ENCODE data around the gene TACC2. TPM values are rescaled to one million over a fixed set of nuclear protein-coding genes. Genes with fewer than 3 reads are reported as not detected.
"Not testable (repeated sequence)": the region's sequence is repeated elsewhere in the genome, so short reads cannot be mapped to it uniquely, and the experiment has no call there.

The TACC2 gene
- total RNA-seq, 1 donor from 2014 or later = 22.0 TPM

DNA sequence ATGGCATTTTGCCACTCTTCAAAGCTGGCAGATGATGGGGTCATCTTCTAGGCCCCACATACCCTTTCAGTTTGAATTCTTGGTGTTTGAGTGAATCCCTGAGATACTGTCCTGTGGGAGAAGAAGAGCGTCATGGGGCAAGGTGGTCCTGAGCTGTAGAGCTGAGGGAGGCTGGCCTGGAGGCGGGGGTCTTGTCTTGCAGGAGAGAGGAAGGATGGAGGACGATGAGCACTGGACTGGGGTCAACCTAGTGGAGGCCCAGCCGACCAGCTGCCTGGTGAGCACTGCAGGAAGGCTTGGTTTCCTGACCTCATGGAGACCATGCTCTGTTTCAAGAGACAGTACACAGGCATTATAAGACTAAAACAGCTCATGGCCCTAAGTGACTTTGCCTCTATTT, 114.6 kb downstream of the TACC2 start:
- H3K9ac ChIP-seq (ENCODE audit: low read length) = no peak overlapping the region
- peaks cover under 1% of the 10 kb centered on the region for H3K27me3 ChIP-seq (ENCODE audit: insufficient read depth, low read length)
- Mint-ChIP-seq H3K36me3 (ENCODE audit: low read depth, unreplicated experiment) (no peaks in the 10 kb centered on the region), H3K4me3 (ENCODE audit: unreplicated experiment) (no peak overlapping the region), H3K27ac (ENCODE audit: unreplicated experiment) (no peak overlapping the region), H3K9me3 (ENCODE audit: unreplicated experiment) (no peaks in the 10 kb centered on the region), H3K27me3 (ENCODE audit: low read depth, unreplicated experiment) (peaks cover 22% of the 10 kb centered on the region), H3K4me1 (ENCODE audit: low read depth, unreplicated experiment) (peaks cover 8% of the 10 kb centered on the region)
- DNase-seq (ENCODE audit: low read depth) = no peak
- no peak overlapping the region for H3K4me2 ChIP-seq (ENCODE audit: low read length)
- no peaks in the 10 kb centered on the region for H3K9me3 ChIP-seq (ENCODE audit: insufficient read depth, low read depth, low read length)
- no peak overlapping the region for H2AFZ ChIP-seq (ENCODE audit: low read depth, low read length)
- no peaks in the 10 kb centered on the region for H4K20me1 ChIP-seq (ENCODE audit: insufficient read depth, low read length)
- H3K79me2 ChIP-seq (ENCODE audit: insufficient read depth, low read length) = no peaks in the 10 kb centered on the region
- no peaks in the 10 kb centered on the region for H3K36me3 ChIP-seq (ENCODE audit: insufficient read depth, low read length)
- H3K4me3 ChIP-seq (ENCODE audit: insufficient read depth, low read depth, low read length) = no peak overlapping the region
- no peak for FAIRE-seq
- no peak overlapping the region for H3K27ac ChIP-seq (ENCODE audit: low read depth, low read length)
- no peaks in the 10 kb centered on the region for H3K4me1 ChIP-seq (ENCODE audit: insufficient read depth, low read length)
- TF ChIP-seq EZH2 (IDR thresholded peaks at IDR 0.05; ENCODE audit: insufficient read depth, low read length) = no peak
- TF ChIP-seq, protein P1, sequence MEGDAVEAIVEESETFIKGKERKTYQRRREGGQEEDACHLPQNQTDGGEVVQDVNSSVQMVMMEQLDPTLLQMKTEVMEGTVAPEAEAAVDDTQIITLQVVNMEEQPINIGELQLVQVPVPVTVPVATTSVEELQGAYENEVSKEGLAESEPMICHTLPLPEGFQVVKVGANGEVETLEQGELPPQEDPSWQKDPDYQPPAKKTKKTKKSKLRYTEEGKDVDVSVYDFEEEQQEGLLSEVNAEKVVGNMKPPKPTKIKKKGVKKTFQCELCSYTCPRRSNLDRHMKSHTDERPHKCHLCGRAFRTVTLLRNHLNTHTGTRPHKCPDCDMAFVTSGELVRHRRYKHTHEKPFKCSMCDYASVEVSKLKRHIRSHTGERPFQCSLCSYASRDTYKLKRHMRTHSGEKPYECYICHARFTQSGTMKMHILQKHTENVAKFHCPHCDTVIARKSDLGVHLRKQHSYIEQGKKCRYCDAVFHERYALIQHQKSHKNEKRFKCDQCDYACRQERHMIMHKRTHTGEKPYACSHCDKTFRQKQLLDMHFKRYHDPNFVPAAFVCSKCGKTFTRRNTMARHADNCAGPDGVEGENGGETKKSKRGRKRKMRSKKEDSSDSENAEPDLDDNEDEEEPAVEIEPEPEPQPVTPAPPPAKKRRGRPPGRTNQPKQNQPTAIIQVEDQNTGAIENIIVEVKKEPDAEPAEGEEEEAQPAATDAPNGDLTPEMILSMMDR (IDR thresholded peaks at IDR 0.05; ENCODE audit: insufficient read depth, low read depth, low read length) = no peak

DNA sequence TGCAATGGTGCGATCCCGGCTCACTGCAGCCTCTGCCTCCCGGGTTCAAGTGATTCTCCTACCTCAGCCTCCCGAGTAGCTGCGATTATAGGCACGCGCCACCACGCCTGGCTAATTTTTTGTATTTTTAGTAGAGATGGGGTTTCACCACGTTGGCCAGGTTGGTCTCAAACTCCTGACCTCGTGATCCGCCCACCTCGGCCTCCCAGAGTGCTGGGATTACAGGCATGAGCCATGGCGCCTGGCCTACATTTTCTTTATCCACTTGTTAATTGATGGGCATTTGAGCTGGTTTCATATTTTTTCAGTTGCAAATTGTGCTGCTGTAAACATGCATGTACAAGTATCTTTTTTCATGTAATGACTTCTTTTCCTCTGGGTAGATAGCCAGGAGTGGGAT, 119.8 kb downstream of the TACC2 start:
- H3K36me3 ChIP-seq (ENCODE audit: insufficient read depth, low read length); H3K4me3 Mint-ChIP-seq (ENCODE audit: unreplicated experiment); H3K36me3 Mint-ChIP-seq (ENCODE audit: low read depth, unreplicated experiment); H3K4me1 Mint-ChIP-seq (ENCODE audit: low read depth, unreplicated experiment); H3K4me1 ChIP-seq (ENCODE audit: insufficient read depth, low read length); H3K27ac Mint-ChIP-seq (ENCODE audit: unreplicated experiment); H3K4me3 ChIP-seq (ENCODE audit: insufficient read depth, low read depth, low read length); H3K27ac ChIP-seq (ENCODE audit: low read depth, low read length); H3K27me3 ChIP-seq (ENCODE audit: insufficient read depth, low read length); H3K9me3 Mint-ChIP-seq (ENCODE audit: unreplicated experiment); H3K9ac ChIP-seq (ENCODE audit: low read length); DNase-seq (ENCODE audit: low read depth); FAIRE-seq; H2AFZ ChIP-seq (ENCODE audit: low read depth, low read length); H3K9me3 ChIP-seq (ENCODE audit: insufficient read depth, low read depth, low read length); H3K27me3 Mint-ChIP-seq (ENCODE audit: low read depth, unreplicated experiment); H4K20me1 ChIP-seq (ENCODE audit: insufficient read depth, low read length); H3K4me2 ChIP-seq (ENCODE audit: low read length); H3K79me2 ChIP-seq (ENCODE audit: insufficient read depth, low read length): not testable (repeated sequence)

DNA sequence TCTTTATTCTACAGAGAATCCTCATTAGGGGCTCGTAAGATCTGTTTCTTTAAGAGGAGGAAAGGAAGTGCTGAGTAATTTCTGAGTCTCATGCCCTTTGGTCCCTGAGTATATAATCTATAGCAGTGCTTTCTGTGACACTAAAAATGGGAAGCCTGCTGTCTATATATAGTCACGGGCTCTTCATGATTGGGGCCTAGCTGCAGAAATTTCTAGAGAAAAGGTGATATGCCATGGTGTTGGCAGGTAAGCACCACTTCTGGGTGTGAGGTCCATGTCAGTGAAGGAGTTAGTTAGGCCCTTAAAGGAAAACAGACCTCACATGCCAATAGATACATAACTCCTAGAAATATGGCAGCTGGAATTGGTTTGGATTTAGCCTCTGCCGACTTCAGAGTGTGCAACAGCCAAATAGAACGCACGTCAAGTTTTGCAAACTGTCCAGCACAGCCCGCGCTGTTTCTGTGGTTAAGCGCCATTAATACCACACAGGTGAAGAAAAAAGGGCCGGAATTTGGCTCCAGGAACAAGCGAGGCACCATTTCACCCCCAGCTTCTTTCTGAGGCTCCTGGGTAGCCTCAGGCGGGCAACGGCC, 123.2 kb downstream of the TACC2 start:
- Histone ChIP-seq H3K4me1 (ENCODE audit: insufficient read depth, low read length) (peaks cover 34% of the 10 kb centered on the region), H3K27ac (ENCODE audit: low read depth, low read length) (peak overlapping the region; percentile 96), H3K4me2 (ENCODE audit: low read length) (peak overlapping the region; percentile 87), H3K9me3 (ENCODE audit: insufficient read depth, low read depth, low read length) (no peaks in the 10 kb centered on the region), H2AFZ (ENCODE audit: low read depth, low read length) (peak overlapping the region; percentile 63), H3K79me2 (ENCODE audit: insufficient read depth, low read length) (peaks cover 41% of the 10 kb centered on the region), H3K4me3 (ENCODE audit: insufficient read depth, low read depth, low read length) (peak overlapping the region; percentile 74), H3K27me3 (ENCODE audit: insufficient read depth, low read length) (no peaks in the 10 kb centered on the region), H4K20me1 (ENCODE audit: insufficient read depth, low read length) (peaks cover 28% of the 10 kb centered on the region), H3K36me3 (ENCODE audit: insufficient read depth, low read length) (no peaks in the 10 kb centered on the region), H3K9ac (ENCODE audit: low read length) (peak overlapping the region; percentile 96)
- FAIRE-seq (no peak), DNase-seq (ENCODE audit: low read depth) (no peak)
- peak overlapping the region; percentile 81 for H3K4me3 Mint-ChIP-seq (ENCODE audit: unreplicated experiment)
- peak overlapping the region; percentile 78 for H3K27ac Mint-ChIP-seq (ENCODE audit: unreplicated experiment)
- H3K9me3 Mint-ChIP-seq (ENCODE audit: unreplicated experiment) = no peaks in the 10 kb centered on the region
- peaks cover 37% of the 10 kb centered on the region for H3K4me1 Mint-ChIP-seq (ENCODE audit: low read depth, unreplicated experiment)
- TF ChIP-seq, protein P1 (IDR thresholded peaks at IDR 0.05; ENCODE audit: insufficient read depth, low read depth, low read length) = no peak
- no peak for TF ChIP-seq EZH2 (IDR thresholded peaks at IDR 0.05; ENCODE audit: insufficient read depth, low read length)
- H3K27me3 Mint-ChIP-seq (ENCODE audit: low read depth, unreplicated experiment) = peaks cover 2% of the 10 kb centered on the region
- no peaks in the 10 kb centered on the region for H3K36me3 Mint-ChIP-seq (ENCODE audit: low read depth, unreplicated experiment)

Data from astrocyte (in vitro differentiated cells and primary cell).